ENCODE data around the gene CADPS2. TPM values are rescaled to one million over a fixed set of nuclear protein-coding genes. Genes with fewer than 3 reads are reported as not detected.

The CADPS2 gene
- total and polyA plus RNA-seq, 2 donors (not counting 1 experiment from before 2014, with no cell fraction given): not detected

GRCh38 chr7:122364761-122365280 is 521.4 kb downstream of the CADPS2 start:
- WGBS (ENCODE audit: insufficient coverage): no CpG with 5 or more reads among the region's 1 CpG
- intact Hi-C loops (cut with micrococcal nuclease): no loop called here
- Mint-ChIP-seq H3K9me3 (ENCODE audit: insufficient read depth) (no peaks in the 10 kb centered on the region), H3K27ac (no peak overlapping the region), H3K4me3 (no peak overlapping the region), H3K4me1 (no peaks in the 10 kb centered on the region), H3K27me3 (no peaks in the 10 kb centered on the region)
- Histone ChIP-seq H3K9ac (ENCODE audit: low read length) (no peak overlapping the region), H3K4me1 (ENCODE audit: control insufficient read depth in 2 of 2, insufficient read depth in 2 of 2, low read length in 2 of 2) (no peaks in the 10 kb centered on the region), H3K27ac (ENCODE audit: low read length in 2 of 2) (no peak overlapping the region), H2AFZ (ENCODE audit: insufficient read depth, low read depth, low read length, poor library complexity, severe bottlenecking) (no peak overlapping the region), H3K27me3 (replicated peaks in 1 of 4; ENCODE audit: control extremely low read depth in 1 of 4, control insufficient read depth in 3 of 4, insufficient read depth in 4 of 4, low read length in 3 of 4) (no peaks in the 10 kb centered on the region), H3K36me3 (replicated peaks in 1 of 2; ENCODE audit: control extremely low read depth in 1 of 2, control insufficient read depth in 1 of 2, extremely low read depth in 1 of 2, insufficient read depth in 2 of 2, low read length in 1 of 2) (no peaks in the 10 kb centered on the region), H3K9me3 (ENCODE audit: control extremely low read depth in 1 of 3, control insufficient read depth in 2 of 3, insufficient read depth in 1 of 3, low read length in 2 of 3) (no peaks in the 10 kb centered on the region), H4K20me1 (ENCODE audit: control insufficient read depth, insufficient read depth, low read length, poor library complexity, severe bottlenecking) (no peaks in the 10 kb centered on the region), H3K4me2 (replicated peaks; ENCODE audit: low read depth, low read length, poor library complexity, severe bottlenecking) (no peak overlapping the region), H3K79me2 (ENCODE audit: control insufficient read depth, insufficient read depth, low read length) (no peaks in the 10 kb centered on the region), H3K4me3 (ENCODE audit: control extremely low read depth in 1 of 5, extremely low read depth in 1 of 5, insufficient read depth in 1 of 5, low read depth in 2 of 5, low read length in 4 of 5) (no peak overlapping the region)
- no peak for ATAC-seq (ENCODE audit: low read depth)
- no peak for TF ChIP-seq EZH2 (IDR thresholded peaks at IDR 0.05; ENCODE audit: borderline replicate concordance, insufficient read depth, low read depth, low read length, poor library complexity, severe bottlenecking)
- no peak for TF ChIP-seq CTCF (IDR thresholded peaks at IDR 0.05)
- POLR2A ChIA-PET: no interaction called here
- CTCF ChIA-PET: no interaction called here
- DNase-seq: no peak

- Mint-ChIP-seq H3K4me3 (no peak overlapping the region), H3K9me3 (ENCODE audit: insufficient read depth) (no peaks in the 10 kb centered on the region), H3K27me3 (no peaks in the 10 kb centered on the region), H3K27ac (no peak overlapping the region), H3K4me1 (no peaks in the 10 kb centered on the region)
- no peak overlapping the region for H2AFZ ChIP-seq (ENCODE audit: insufficient read depth, low read depth, low read length, poor library complexity, severe bottlenecking)
- H3K27ac ChIP-seq (ENCODE audit: low read length in 2 of 2): no peak overlapping the region
- DNase-seq (no peak), ATAC-seq (ENCODE audit: low read depth) (no peak)
- no peak overlapping the region for H3K9ac ChIP-seq (ENCODE audit: low read length)
- whole genome bisulfite sequencing (ENCODE audit: insufficient coverage): 94% methylated on average over 2 of the region's 2 CpGs
- no peaks in the 10 kb centered on the region for H3K36me3 ChIP-seq (replicated peaks in 1 of 2; ENCODE audit: control extremely low read depth in 1 of 2, control insufficient read depth in 1 of 2, extremely low read depth in 1 of 2, insufficient read depth in 2 of 2, low read length in 1 of 2)
- H3K4me1 ChIP-seq (ENCODE audit: control insufficient read depth in 2 of 2, insufficient read depth in 2 of 2, low read length in 2 of 2): no peaks in the 10 kb centered on the region
- no peaks in the 10 kb centered on the region for H3K27me3 ChIP-seq (replicated peaks in 1 of 4; ENCODE audit: control extremely low read depth in 1 of 4, control insufficient read depth in 3 of 4, insufficient read depth in 4 of 4, low read length in 3 of 4)
- no peaks in the 10 kb centered on the region for H3K9me3 ChIP-seq (ENCODE audit: control extremely low read depth in 1 of 3, control insufficient read depth in 2 of 3, insufficient read depth in 1 of 3, low read length in 2 of 3)
- H3K79me2 ChIP-seq (ENCODE audit: control insufficient read depth, insufficient read depth, low read length): no peaks in the 10 kb centered on the region
- H3K4me2 ChIP-seq (replicated peaks; ENCODE audit: low read depth, low read length, poor library complexity, severe bottlenecking): no peak overlapping the region
- ChIA-PET POLR2A (no interaction called here), CTCF (no interaction called here)
- TF ChIP-seq EZH2 (IDR thresholded peaks at IDR 0.05; ENCODE audit: borderline replicate concordance, insufficient read depth, low read depth, low read length, poor library complexity, severe bottlenecking) (no peak), CTCF (IDR thresholded peaks at IDR 0.05) (no peak)
- no peaks in the 10 kb centered on the region for H4K20me1 ChIP-seq (ENCODE audit: control insufficient read depth, insufficient read depth, low read length, poor library complexity, severe bottlenecking)
- intact Hi-C loops (cut with micrococcal nuclease): no loop called here
- no peak overlapping the region for H3K4me3 ChIP-seq (ENCODE audit: control extremely low read depth in 1 of 5, extremely low read depth in 1 of 5, insufficient read depth in 1 of 5, low read depth in 2 of 5, low read length in 4 of 5)
Measured at GRCh38 chr7:122363144-122363543, 523.1 kb downstream of the CADPS2 start.
